H1 (cell line): Measurements from ENCODE around the gene ZSCAN1. TPM values are rescaled to one million over a fixed set of nuclear protein-coding genes. Genes with fewer than 3 reads are reported as not detected.
A peak's percentile ranks its signal among the peaks of the same experiment; 100 is the strongest.

Source experiments
- CTCF ChIA-PET: fragments of 300-600 bp; sonication (Branson Sonifier 250); formaldehyde crosslinking; loops from one replicate; lab custom pipeline; 2021; ENCODE audit not compliant: partially characterized antibody; lab: Charles Lee
- POLR2A ChIA-PET: fragments of 300-600 bp; sonication (Branson Sonifier 250); formaldehyde crosslinking; loops from one replicate; lab custom pipeline; 2021; ENCODE audit warnings: inconsistent platforms; ENCODE audit not compliant: partially characterized antibody; lab: Charles Lee
- DNase-seq, 2 experiments: peaks; one replicate each; pipeline versions ENCODE4 v3.0.0 to v3.0.0-alpha.2; 2010 to 2022; ENCODE audit warnings: low spot score in 2 of 2, low read depth in 1 of 2, mixed read lengths in 1 of 2
- FAIRE-seq: peaks from 2 replicates; lab custom pipeline; 2011; peaks lifted over from hg19 to GRCh38; lab: Jason Lieb, UNC
- H2AFZ ChIP-seq: 2 replicates; pipeline ENCODE4 v1.8.1; 2012; ENCODE audit warnings: low read length, inconsistent platforms
- H2AK5ac ChIP-seq: 2 replicates; pipeline ENCODE4 v1.6.1; 2013; ENCODE audit warnings: low read depth, low read length
- H2BK120ac ChIP-seq: replicated peaks from 2 replicates; pipeline ENCODE3; 2013; ENCODE audit warnings: low read depth, low read length, inconsistent platforms
- H2BK12ac ChIP-seq: 2 replicates; pipeline ENCODE4 v1.6.1; 2013; ENCODE audit warnings: low read depth, low read length
- H2BK15ac ChIP-seq: 2 replicates; pipeline ENCODE4 v1.6.1; 2013; ENCODE audit warnings: low read length
- H2BK20ac ChIP-seq: 2 replicates; pipeline ENCODE4 v1.6.1; 2013; ENCODE audit warnings: low read length
- H2BK5ac ChIP-seq: 2 replicates; pipeline ENCODE4 v1.6.1; 2013; ENCODE audit warnings: low read depth, low read length
- H3K14ac ChIP-seq: 2 replicates; pipeline ENCODE4 v1.6.1; 2013; ENCODE audit warnings: inconsistent platforms; ENCODE audit not compliant: insufficient read length
- H3K18ac ChIP-seq: 2 replicates; pipeline ENCODE4 v1.6.1; 2013; ENCODE audit warnings: low read length; ENCODE audit errors: extremely low read depth
- H3K23ac ChIP-seq: 2 replicates; pipeline ENCODE4 v1.6.1; 2013; ENCODE audit warnings: inconsistent platforms; ENCODE audit not compliant: insufficient read length
- H3K23me2 ChIP-seq: 2 replicates; pipeline ENCODE4 v1.6.1; 2013; ENCODE audit warnings: low read depth, low read length
- H3K27ac ChIP-seq: 2 replicates; pipeline ENCODE4 v1.6.1; 2011; ENCODE audit warnings: low read depth, low read length, inconsistent platforms
- H3K27me3 ChIP-seq, 4 experiments: replicated peaks in 1 of 4; 1 replicate in 1 of 4; 2 replicates in 3 of 4; pipeline versions ENCODE4 v1.6.1 to v1.8.1; 2011 to 2013; ENCODE audit warnings: low read length in 3 of 4, mild to moderate bottlenecking in 3 of 4, inconsistent platforms in 2 of 4, mixed read lengths in 2 of 4, moderate library complexity in 1 of 4; ENCODE audit not compliant: control insufficient read depth in 3 of 4, insufficient read depth in 3 of 4; ENCODE audit errors: extremely low read depth in 1 of 4
- H3K36me3 ChIP-seq, 4 experiments: 2 replicates each; pipeline versions ENCODE4 v1.6.1 to v1.8.1; 2011 to 2013; ENCODE audit warnings: mild to moderate bottlenecking in 4 of 4, low read length in 3 of 4, moderate library complexity in 2 of 4, control low read depth in 1 of 4, inconsistent platforms in 1 of 4; ENCODE audit not compliant: insufficient read depth in 4 of 4, control insufficient read depth in 2 of 4
- H3K4ac ChIP-seq: replicated peaks from 2 replicates; pipeline ENCODE3; 2013; ENCODE audit warnings: low read length, low read depth, mixed read lengths, inconsistent platforms; ENCODE audit not compliant: insufficient read length
- H3K4me1 ChIP-seq, 4 experiments: replicated peaks in 1 of 4; 1 replicate in 1 of 4; 2 replicates in 3 of 4; pipeline versions ENCODE4 v1.6.1 to v1.8.1; 2011 to 2013; ENCODE audit warnings: low read length in 3 of 4, inconsistent platforms in 2 of 4, mixed read lengths in 1 of 4; ENCODE audit not compliant: insufficient read depth in 4 of 4, control insufficient read depth in 3 of 4
- H3K4me2 ChIP-seq, 2 experiments: 2 replicates each; pipeline versions ENCODE4 v1.6.1 to v1.8.1; 2011 to 2013; ENCODE audit warnings: low read depth in 2 of 2, low read length in 2 of 2, control low read depth in 1 of 2, inconsistent platforms in 1 of 2, mild to moderate bottlenecking in 1 of 2; ENCODE audit not compliant: insufficient read depth in 1 of 2
- H3K4me3 ChIP-seq, 4 experiments: fragments of 200-600, 300-600 bp in 1 of 4; sonication (generic), shearing (Covaris generic), sonication (Bioruptor Twin) in 1 of 4; 2 replicates each; pipeline versions ENCODE4 v1.5.1 to v1.8.1; 2011 to 2016; ENCODE audit warnings: low read length in 4 of 4, low read depth in 3 of 4, control low read depth in 2 of 4, inconsistent platforms in 2 of 4, mild to moderate bottlenecking in 2 of 4, mixed read lengths in 1 of 4, moderate library complexity in 1 of 4; ENCODE audit not compliant: insufficient read depth in 2 of 4; ENCODE audit errors: extremely low read depth in 1 of 4
- H3K56ac ChIP-seq: replicated peaks from 2 replicates; pipeline ENCODE3; 2013; ENCODE audit warnings: low read depth, mild to moderate bottlenecking, mixed read lengths, low read length, inconsistent platforms; ENCODE audit not compliant: insufficient read length
- H3K79me1 ChIP-seq: 2 replicates; pipeline ENCODE4 v1.6.1; 2013; ENCODE audit warnings: low read depth, low read length, control low read depth
- H3K79me2 ChIP-seq, 2 experiments: 2 replicates each; pipeline versions ENCODE4 v1.6.1 to v1.8.1; 2012 to 2013; ENCODE audit warnings: low read length in 2 of 2, mild to moderate bottlenecking in 2 of 2, inconsistent platforms in 1 of 2; ENCODE audit not compliant: insufficient read depth in 2 of 2, control insufficient read depth in 1 of 2
- H3K9ac ChIP-seq, 4 experiments: replicated peaks in 1 of 4; 1 replicate in 1 of 4; 2 replicates in 3 of 4; pipeline versions ENCODE4 v1.6.1 to v1.8.1; 2011 to 2013; ENCODE audit warnings: low read depth in 3 of 4, low read length in 3 of 4, control low read depth in 2 of 4, mild to moderate bottlenecking in 2 of 4, moderate library complexity in 2 of 4, inconsistent platforms in 1 of 4; ENCODE audit errors: extremely low read depth in 1 of 4
- H3K9me3 ChIP-seq, 2 experiments: 2 replicates each; pipeline versions ENCODE4 v1.6.1 to v1.8.1; 2012 to 2013; ENCODE audit warnings: mild to moderate bottlenecking in 2 of 2, moderate library complexity in 2 of 2, control low read depth in 1 of 2, inconsistent platforms in 1 of 2, low read depth in 1 of 2, low read length in 1 of 2, mixed read lengths in 1 of 2; ENCODE audit not compliant: insufficient read depth in 2 of 2
- H4K20me1 ChIP-seq, 2 experiments: replicated peaks in 1 of 2; 2 replicates each; pipeline versions ENCODE3 to v1.8.1; 2011 to 2013; ENCODE audit warnings: inconsistent platforms in 2 of 2, low read length in 2 of 2, mild to moderate bottlenecking in 1 of 2; ENCODE audit not compliant: insufficient read depth in 2 of 2, control insufficient read depth in 1 of 2
- H4K5ac ChIP-seq: 2 replicates; pipeline ENCODE4 v1.6.1; 2013; ENCODE audit warnings: low read length, low read depth, mixed read lengths, inconsistent platforms; ENCODE audit not compliant: insufficient read length
- H4K8ac ChIP-seq: 2 replicates; pipeline ENCODE4 v1.8.0; 2013; ENCODE audit warnings: mild to moderate bottlenecking, moderate library complexity, low read length, inconsistent platforms; ENCODE audit not compliant: insufficient read depth; ENCODE audit errors: extremely low read depth
- H4K91ac ChIP-seq: replicated peaks from 2 replicates; pipeline ENCODE3; 2013; ENCODE audit warnings: low read length, mixed read lengths, inconsistent platforms; ENCODE audit not compliant: insufficient read length
- CBX5 ChIP-seq: fragments of 300-800, 300-1000 bp; sonication (generic); IDR thresholded peaks from 2 replicates; pipeline ENCODE4 v1.7.1; 2016; ENCODE audit warnings: antibody characterized with exemption, low read length, low read depth
- SP1 ChIP-seq: IDR thresholded peaks from 2 replicates; pipeline ENCODE4 v1.6.1; 2011; ENCODE audit warnings: low read depth, low read length
- WGBS, 2 experiments: shearing (Covaris generic) in 1 of 2; methylation state at CpG; one replicate each; pipeline versions ENCODE4 v1.1.6 to v1.1.7; 2013 to 2015; ENCODE audit warnings: low lambda C conversion rate in 2 of 2, mixed read lengths in 2 of 2, inconsistent platforms in 1 of 2, low coverage in 1 of 2, missing lambda C conversion rate in 1 of 2; ENCODE audit not compliant: insufficient replicate concordance in 2 of 2, insufficient coverage in 1 of 2, insufficient read length in 1 of 2; ENCODE audit errors: extremely low coverage in 1 of 2, missing lambda C conversion rate in 1 of 2; 5-methylcytosine and 5-hydroxymethylcytosine counted together
- polyA plus RNA-seq, 7 experiments: library from polyadenylated mRNA; depleted of rRNA in 3 of 7; stranded (reverse) in 5 of 7; unstranded in 2 of 7; fragments of >200 nt in 5 of 7; fragments of 200-250 nt in 2 of 7; gene quantifications; 1 replicate in 5 of 7; 2 replicates in 1 of 7; 4 replicates in 1 of 7; pipeline versions ENCODE4 v1.2.1 to v1.2.3, GENCODE V29; 2011 to 2013; ENCODE audit warnings: missing spikeins in 2 of 7, mixed read lengths in 2 of 7
- total RNA-seq: library from RNA; stranded (reverse); fragmentation: NEBNext Ultra II Directional; extraction: Animal tissue kit (Norgen Biotek cat#: 25700); gene quantifications from 2 replicates; pipeline ENCODE4 v1.2.1, GENCODE V29; 2021
- TF ChIP-seq, protein P1 (sequence below): IDR thresholded peaks from 2 replicates; pipeline ENCODE4 v1.6.1; 2012; ENCODE audit warnings: inconsistent platforms

Gene ZSCAN1
- total and polyA plus RNA-seq, 2 of the 8 experiments (the other 6 are each of a cell fraction or from before 2014, with no cell fraction given): 1.2 to 4.3 TPM

DNA sequence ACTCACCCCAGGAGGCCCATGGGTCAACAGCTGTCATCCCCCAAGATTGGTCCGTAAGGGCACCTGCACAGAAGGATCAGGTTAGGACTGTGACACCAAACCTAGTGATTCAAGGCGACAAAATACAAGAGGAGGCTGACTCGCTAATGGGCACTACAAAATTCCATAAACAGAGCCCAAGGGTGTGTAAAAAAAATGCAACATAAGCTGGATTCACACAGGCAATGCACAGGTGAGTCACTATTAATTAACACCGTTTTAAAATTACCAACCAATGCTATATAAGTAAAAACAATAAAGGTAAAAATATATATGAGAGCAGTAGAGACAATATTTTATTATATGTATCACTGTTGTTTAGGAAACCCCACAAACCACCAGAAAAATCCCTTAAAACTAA, 33.1 kb upstream of the ZSCAN1 start:
- no peak overlapping the region for H2AFZ ChIP-seq
- H4K91ac ChIP-seq: no peak overlapping the region
- peak overlapping the region; percentile 79 to 82; a peak in 2 of 4 replicates for H3K4me2 ChIP-seq
- H3K18ac ChIP-seq: no peak overlapping the region
- H3K4ac ChIP-seq: no peak overlapping the region
- no peak overlapping the region for H2BK120ac ChIP-seq
- H3K9me3 ChIP-seq: peaks cover 11 to 15% of the 10 kb centered on the region in 2 experiments
- H3K36me3 ChIP-seq: peaks cover 13 to 49% (median 34%) of the 10 kb centered on the region in 4 experiments
- H3K4me3 ChIP-seq: peak overlapping the region in 2 of 4 experiments; percentile 77 to 79; a peak in 3 of 8 replicates
- no peak overlapping the region; a peak in 1 of 7 replicates for H3K9ac ChIP-seq
- 88% methylated on average over 4 of the region's 4 CpGs; no CpG with 5 or more reads in 1 of the 2 experiments for WGBS, 2 experiments
- ChIA-PET POLR2A (interaction anchor here (1.0 to 4.2 kb wide), 7 partner anchors 8 to 150 kb away, joined by 3 to 35 read pairs (median 13); partner anchors contain the start of genes ZNF329 and ZNF418), CTCF (no interaction called here)
- peaks cover 4% of the 10 kb centered on the region for H3K23me2 ChIP-seq
- H3K79me1 ChIP-seq: peaks cover 15% of the 10 kb centered on the region
- H4K8ac ChIP-seq: no peak overlapping the region
- H2AK5ac ChIP-seq: no peak overlapping the region
- H4K20me1 ChIP-seq: no peaks in the 10 kb centered on the region
- no peak overlapping the region for H2BK5ac ChIP-seq
- DNase-seq: no peak
- no peak overlapping the region for H2BK20ac ChIP-seq
- H3K79me2 ChIP-seq: peaks cover 0 to 46% of the 10 kb centered on the region in 2 experiments; a peak in 3 of 4 replicates
- H2BK12ac ChIP-seq: no peak overlapping the region
- no peak overlapping the region for H3K56ac ChIP-seq
- no peak for FAIRE-seq
- TF ChIP-seq CBX5: no peak
- TF ChIP-seq SP1: no peak
- TF ChIP-seq, protein P1, sequence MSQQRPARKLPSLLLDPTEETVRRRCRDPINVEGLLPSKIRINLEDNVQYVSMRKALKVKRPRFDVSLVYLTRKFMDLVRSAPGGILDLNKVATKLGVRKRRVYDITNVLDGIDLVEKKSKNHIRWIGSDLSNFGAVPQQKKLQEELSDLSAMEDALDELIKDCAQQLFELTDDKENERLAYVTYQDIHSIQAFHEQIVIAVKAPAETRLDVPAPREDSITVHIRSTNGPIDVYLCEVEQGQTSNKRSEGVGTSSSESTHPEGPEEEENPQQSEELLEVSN: no peak
- H4K5ac ChIP-seq: no peak overlapping the region
- H3K27ac ChIP-seq: no peak overlapping the region
- no peak overlapping the region for H2BK15ac ChIP-seq
- peaks cover 0 to 5% (median under 1%) of the 10 kb centered on the region in 4 experiments; a peak in 2 of 7 replicates for H3K4me1 ChIP-seq
- H3K14ac ChIP-seq: no peak overlapping the region
- H3K23ac ChIP-seq: no peak overlapping the region
- no peaks in the 10 kb centered on the region; a peak in 1 of 7 replicates for H3K27me3 ChIP-seq
